ENCODE results near the gene GNG14.
A peak's percentile ranks its signal among the peaks of the same experiment; 100 is the strongest.
"Not testable (repeated sequence)": the region's sequence is repeated elsewhere in the genome, so short reads cannot be mapped to it uniquely, and the experiment has no call there.

GNG14 gene

GRCh38 chr19:12675399-12675798 lies 12.4 kb upstream of the GNG14 start:
- TF ChIP-seq CTCF (IDR thresholded peaks at IDR 0.05; ENCODE audit: borderline replicate concordance, extremely low read depth, low read length, poor library complexity, severe bottlenecking) (no peak), EZH2 (IDR thresholded peaks at IDR 0.05; ENCODE audit: borderline replicate concordance, low read depth, low read length, severe bottlenecking) (no peak)
- DNase-seq (no peak), ATAC-seq (ENCODE audit: insufficient read depth, low read depth) (no peak)
- Histone ChIP-seq H3K4me3 (ENCODE audit: low read depth in 1 of 2, low read length in 2 of 2) (no peak overlapping the region), H3K9ac (ENCODE audit: low read depth, low read length) (no peak overlapping the region), H3K9me3 (ENCODE audit: insufficient read depth, low read length, severe bottlenecking) (no peaks in the 10 kb centered on the region), H3K36me3 (ENCODE audit: insufficient read depth, low read length) (peaks cover 83% of the 10 kb centered on the region), H2AFZ (ENCODE audit: low read depth, low read length) (no peak overlapping the region), H3K79me2 (ENCODE audit: insufficient read depth, low read length) (peaks cover 51% of the 10 kb centered on the region), H4K20me1 (ENCODE audit: insufficient read depth, low read length) (peaks cover 48% of the 10 kb centered on the region), H3K27ac (ENCODE audit: low read length) (no peak overlapping the region), H3K27me3 (ENCODE audit: insufficient read depth, low read length, poor library complexity) (no peaks in the 10 kb centered on the region), H3K4me2 (ENCODE audit: insufficient read depth, low read length) (no peak overlapping the region), H3K4me1 (ENCODE audit: insufficient read depth, low read length) (peaks cover 17% of the 10 kb centered on the region)

GRCh38 chr19:12675940-12676339 lies 11.9 kb upstream of the GNG14 start:
- Histone ChIP-seq H3K9ac (ENCODE audit: low read depth, low read length) (no peak overlapping the region), H3K9me3 (ENCODE audit: insufficient read depth, low read length, severe bottlenecking) (no peaks in the 10 kb centered on the region), H3K4me2 (ENCODE audit: insufficient read depth, low read length) (no peak overlapping the region), H2AFZ (ENCODE audit: low read depth, low read length) (no peak overlapping the region), H3K27ac (ENCODE audit: low read length) (no peak overlapping the region), H3K27me3 (ENCODE audit: insufficient read depth, low read length, poor library complexity) (no peaks in the 10 kb centered on the region), H3K4me3 (ENCODE audit: low read depth in 1 of 2, low read length in 2 of 2) (no peak overlapping the region), H3K79me2 (ENCODE audit: insufficient read depth, low read length) (peaks cover 49% of the 10 kb centered on the region), H3K36me3 (ENCODE audit: insufficient read depth, low read length) (peaks cover 78% of the 10 kb centered on the region), H4K20me1 (ENCODE audit: insufficient read depth, low read length) (peaks cover 46% of the 10 kb centered on the region), H3K4me1 (ENCODE audit: insufficient read depth, low read length) (peaks cover 14% of the 10 kb centered on the region)
- ATAC-seq (ENCODE audit: insufficient read depth, low read depth) (no peak), DNase-seq (no peak)
- TF ChIP-seq CTCF (IDR thresholded peaks at IDR 0.05; ENCODE audit: borderline replicate concordance, extremely low read depth, low read length, poor library complexity, severe bottlenecking) (no peak), EZH2 (IDR thresholded peaks at IDR 0.05; ENCODE audit: borderline replicate concordance, low read depth, low read length, severe bottlenecking) (no peak)

GRCh38 chr19:12676384-12676792 lies 11.4 kb upstream of the GNG14 start:
- H3K27ac ChIP-seq (ENCODE audit: low read length): no peak overlapping the region
- TF ChIP-seq CTCF (IDR thresholded peaks at IDR 0.05; ENCODE audit: borderline replicate concordance, extremely low read depth, low read length, poor library complexity, severe bottlenecking) (peak; percentile 94), EZH2 (IDR thresholded peaks at IDR 0.05; ENCODE audit: borderline replicate concordance, low read depth, low read length, severe bottlenecking) (no peak)
- H2AFZ ChIP-seq (ENCODE audit: low read depth, low read length): no peak overlapping the region
- H3K4me2 ChIP-seq (ENCODE audit: insufficient read depth, low read length): no peak overlapping the region
- H3K9me3 ChIP-seq (ENCODE audit: insufficient read depth, low read length, severe bottlenecking): no peaks in the 10 kb centered on the region
- peaks cover 78% of the 10 kb centered on the region for H3K36me3 ChIP-seq (ENCODE audit: insufficient read depth, low read length)
- DNase-seq: peak; percentile 88
- H3K4me1 ChIP-seq (ENCODE audit: insufficient read depth, low read length): peaks cover 14% of the 10 kb centered on the region
- no peak overlapping the region for H3K9ac ChIP-seq (ENCODE audit: low read depth, low read length)
- H3K79me2 ChIP-seq (ENCODE audit: insufficient read depth, low read length): peaks cover 51% of the 10 kb centered on the region
- ATAC-seq (ENCODE audit: insufficient read depth, low read depth): peak; percentile 58
- H4K20me1 ChIP-seq (ENCODE audit: insufficient read depth, low read length): peaks cover 46% of the 10 kb centered on the region
- H3K4me3 ChIP-seq (ENCODE audit: low read depth in 1 of 2, low read length in 2 of 2): no peak overlapping the region
- H3K27me3 ChIP-seq (ENCODE audit: insufficient read depth, low read length, poor library complexity): no peaks in the 10 kb centered on the region

GRCh38 chr19:12676928-12677327 lies 10.9 kb upstream of the GNG14 start:
- H3K9me3 ChIP-seq (ENCODE audit: insufficient read depth, low read length, severe bottlenecking): no peaks in the 10 kb centered on the region
- no peak overlapping the region for H2AFZ ChIP-seq (ENCODE audit: low read depth, low read length)
- no peak overlapping the region for H3K27ac ChIP-seq (ENCODE audit: low read length)
- H3K27me3 ChIP-seq (ENCODE audit: insufficient read depth, low read length, poor library complexity): no peaks in the 10 kb centered on the region
- DNase-seq (no peak), ATAC-seq (ENCODE audit: insufficient read depth, low read depth) (no peak)
- H4K20me1 ChIP-seq (ENCODE audit: insufficient read depth, low read length): peaks cover 46% of the 10 kb centered on the region
- peaks cover 74% of the 10 kb centered on the region for H3K36me3 ChIP-seq (ENCODE audit: insufficient read depth, low read length)
- H3K4me1 ChIP-seq (ENCODE audit: insufficient read depth, low read length): peaks cover 16% of the 10 kb centered on the region
- no peak overlapping the region for H3K4me2 ChIP-seq (ENCODE audit: insufficient read depth, low read length)
- no peak for TF ChIP-seq CTCF (IDR thresholded peaks at IDR 0.05; ENCODE audit: borderline replicate concordance, extremely low read depth, low read length, poor library complexity, severe bottlenecking)
- TF ChIP-seq EZH2 (IDR thresholded peaks at IDR 0.05; ENCODE audit: borderline replicate concordance, low read depth, low read length, severe bottlenecking): no peak
- peaks cover 51% of the 10 kb centered on the region for H3K79me2 ChIP-seq (ENCODE audit: insufficient read depth, low read length)
- no peak overlapping the region for H3K4me3 ChIP-seq (ENCODE audit: low read depth in 1 of 2, low read length in 2 of 2)
- no peak overlapping the region for H3K9ac ChIP-seq (ENCODE audit: low read depth, low read length)

GRCh38 chr19:12678039-12678438 lies 9.8 kb upstream of the GNG14 start:
- peaks cover 44% of the 10 kb centered on the region for H3K79me2 ChIP-seq (ENCODE audit: insufficient read depth, low read length)
- DNase-seq; H2AFZ ChIP-seq (ENCODE audit: low read depth, low read length); H3K27me3 ChIP-seq (ENCODE audit: insufficient read depth, low read length, poor library complexity); H3K9ac ChIP-seq (ENCODE audit: low read depth, low read length); H3K4me3 ChIP-seq (ENCODE audit: low read depth in 1 of 2, low read length in 2 of 2); H3K4me2 ChIP-seq (ENCODE audit: insufficient read depth, low read length); H3K9me3 ChIP-seq (ENCODE audit: insufficient read depth, low read length, severe bottlenecking); H3K27ac ChIP-seq (ENCODE audit: low read length); ATAC-seq (ENCODE audit: insufficient read depth, low read depth): not testable (repeated sequence)
- H3K36me3 ChIP-seq (ENCODE audit: insufficient read depth, low read length): peaks cover 64% of the 10 kb centered on the region
- peaks cover 26% of the 10 kb centered on the region for H3K4me1 ChIP-seq (ENCODE audit: insufficient read depth, low read length)
- H4K20me1 ChIP-seq (ENCODE audit: insufficient read depth, low read length): peaks cover 41% of the 10 kb centered on the region
